Thyroid gland (tissue), 4 donors: ENCODE results near the gene TSFM. TPM values are rescaled to one million over a fixed set of nuclear protein-coding genes. Genes with fewer than 3 reads are reported as not detected.
A peak's percentile ranks its signal among the peaks of the same experiment; 100 is the strongest.
"Not testable (repeated sequence)": the region's sequence is repeated elsewhere in the genome, so short reads cannot be mapped to it uniquely, and the experiment has no call there.

Source experiments
- DNase-seq, 2 donors: peaks; one replicate each; pipeline ENCODE4 v3.0.0-alpha.2; 2019
- H3K27ac ChIP-seq, 3 donors: fragments of 200-600 bp; sonication (generic); 1 replicate in 2 of 3; 2 replicates in 1 of 3; pipeline ENCODE4 v1.5.1; 2016 to 2019; ENCODE audit warnings: mild to moderate bottlenecking in 1 of 3, moderate library complexity in 1 of 3
- H3K27me3 ChIP-seq: fragments of 200-600 bp; sonication (generic); one replicate; pipeline ENCODE4 v1.5.1; 2019
- H3K36me3 ChIP-seq, 2 donors: fragments of 200-600 bp; sonication (generic); one replicate each; pipeline ENCODE4 v1.5.1; 2016 to 2019
- H3K4me1 ChIP-seq, 2 donors: fragments of 200-600 bp; sonication (generic); one replicate each; pipeline ENCODE4 v1.5.1; 2017 to 2019
- H3K4me3 ChIP-seq, 3 donors: fragments of 200-600 bp; sonication (generic); replicated peaks in 1 of 3; 1 replicate in 2 of 3; 2 replicates in 1 of 3; pipeline ENCODE4 v1.5.1; 2016; ENCODE audit warnings: mild to moderate bottlenecking in 1 of 3
- H3K9me3 ChIP-seq: fragments of 200-600 bp; sonication (generic); one replicate; pipeline ENCODE4 v1.5.1; 2017
- CTCF ChIP-seq, 6 experiments: fragments of 200-600 bp in 3 of 6; fragments of 450-650 bp in 3 of 6; sonication (generic) in 3 of 6; IDR thresholded peaks; one replicate each; pipeline ENCODE4 v1.5.1; 2016 to 2019; ENCODE audit warnings: antibody characterized with exemption in 6 of 6, mild to moderate bottlenecking in 2 of 6, inconsistent platforms in 1 of 6, moderate library complexity in 1 of 6
- POLR2A ChIP-seq, 2 donors: fragments of 450-650 bp; IDR thresholded peaks; one replicate each; pipeline ENCODE4 v1.6.1; 2017; ENCODE audit warnings: antibody characterized with exemption in 2 of 2, mild to moderate bottlenecking in 2 of 2, moderate library complexity in 1 of 2
- WGBS, 2 donors: methylation state at CpG; one replicate each; pipeline ENCODE4 v1.1.5; 2017; 5-methylcytosine and 5-hydroxymethylcytosine counted together
- intact Hi-C: fragments of 100-400 bp; cut with DNase I; formaldehyde crosslinking; loops from one replicate; pipeline ENCODE4 v1.15.1; 2023
- total RNA-seq, 4 donors: library from RNA; depleted of rRNA; stranded (reverse); fragments of >200 nt; gene quantifications; one replicate each; pipeline ENCODE4 v1.2.3, GENCODE V29; 2016

TSFM gene
- total RNA-seq, 4 donors from 2014 or later, result 19.4 to 32.0 (median 25.5) TPM

GRCh38 chr12:57815177-57816000 lies 32.8 kb downstream of the TSFM start:
- Histone ChIP-seq H3K4me1 (peaks cover 10 to 14% of the 10 kb centered on the region in 2 donors), H3K4me3 (no peak overlapping the region), H3K27ac (no peak overlapping the region), H3K9me3 (no peaks in the 10 kb centered on the region), H3K27me3 (no peaks in the 10 kb centered on the region), H3K36me3 (peaks cover 9 to 22% of the 10 kb centered on the region in 2 donors)
- WGBS, 2 donors, result 75 to 89% methylated on average over 11 of the region's 13 CpGs
- intact Hi-C loops, result no loop called here
- no peak for TF ChIP-seq CTCF (IDR thresholded peaks at IDR 0.05)
- no peak for TF ChIP-seq POLR2A (IDR thresholded peaks at IDR 0.05)
- no peak for DNase-seq

GRCh38 chr12:57816001-57816854 lies 33.6 kb downstream of the TSFM start:
- TF ChIP-seq CTCF (IDR thresholded peaks at IDR 0.05), result no peak
- no peak for TF ChIP-seq POLR2A (IDR thresholded peaks at IDR 0.05)
- no peaks in the 10 kb centered on the region for H3K9me3 ChIP-seq
- no peak for DNase-seq
- peaks cover 10 to 14% of the 10 kb centered on the region in 2 donors for H3K4me1 ChIP-seq
- peak overlapping the region in 1 of 3 donors; percentile 23 for H3K27ac ChIP-seq
- H3K36me3 ChIP-seq, result peaks cover 6 to 26% of the 10 kb centered on the region in 2 donors
- no peaks in the 10 kb centered on the region for H3K27me3 ChIP-seq
- no peak overlapping the region for H3K4me3 ChIP-seq
- 46 to 69% methylated on average over 3 of the region's 3 CpGs for WGBS, 2 donors
- intact Hi-C loops, result no loop called here

GRCh38 chr12:57816855-57817151 lies 34.2 kb downstream of the TSFM start:
- Histone ChIP-seq H3K9me3 (no peaks in the 10 kb centered on the region), H3K27me3 (no peaks in the 10 kb centered on the region), H3K36me3 (peaks cover 12 to 26% of the 10 kb centered on the region in 2 donors), H3K4me3 (no peak overlapping the region), H3K27ac (peak overlapping the region in 1 of 3 donors; percentile 32), H3K4me1 (peaks cover 10 to 14% of the 10 kb centered on the region in 2 donors)
- TF ChIP-seq CTCF (IDR thresholded peaks at IDR 0.05) (no peak), POLR2A (IDR thresholded peaks at IDR 0.05) (no peak)
- no peak for DNase-seq
- 52 to 64% methylated on average over 5 of the region's 5 CpGs for WGBS, 2 donors
- intact Hi-C loops, result no loop called here

GRCh38 chr12:57817261-57817989 lies 34.8 kb downstream of the TSFM start:
- intact Hi-C loops, result no loop called here
- 66 to 81% methylated on average over 8 of the region's 8 CpGs for WGBS, 2 donors
- DNase-seq, result no peak
- peaks cover 18 to 28% of the 10 kb centered on the region in 2 donors for H3K36me3 ChIP-seq
- TF ChIP-seq POLR2A (IDR thresholded peaks at IDR 0.05) (no peak), CTCF (IDR thresholded peaks at IDR 0.05) (no peak)
- no peaks in the 10 kb centered on the region for H3K27me3 ChIP-seq
- H3K27ac ChIP-seq, result peak overlapping the region in 1 of 3 donors; percentile 32
- H3K4me3 ChIP-seq, result no peak overlapping the region
- H3K9me3 ChIP-seq, result no peaks in the 10 kb centered on the region
- peaks cover 10 to 14% of the 10 kb centered on the region in 2 donors for H3K4me1 ChIP-seq

GRCh38 chr12:57817990-57818331 lies 35.4 kb downstream of the TSFM start:
- DNase-seq, H3K9me3 ChIP-seq, H3K27me3 ChIP-seq, intact Hi-C loops, H3K4me3 ChIP-seq, H3K27ac ChIP-seq: not testable (repeated sequence)
- WGBS, 2 donors, result 75 to 79% methylated on average over 3 of the region's 3 CpGs
- peaks cover 24 to 32% of the 10 kb centered on the region in 2 donors for H3K36me3 ChIP-seq
- peaks cover 10 to 14% of the 10 kb centered on the region in 2 donors for H3K4me1 ChIP-seq

GRCh38 chr12:57820119-57820518 lies 37.5 kb downstream of the TSFM start:
- H3K27me3 ChIP-seq, intact Hi-C loops: not testable (repeated sequence)
- 75 to 81% methylated on average over 8 of the region's 8 CpGs for WGBS, 2 donors

GRCh38 chr12:57821015-57821414 lies 38.4 kb downstream of the TSFM start:
- H3K27ac ChIP-seq, H3K27me3 ChIP-seq, H3K4me3 ChIP-seq, H3K9me3 ChIP-seq, intact Hi-C loops, DNase-seq: not testable (repeated sequence)
- Histone ChIP-seq H3K4me1 (peaks cover 10 to 14% of the 10 kb centered on the region in 2 donors), H3K36me3 (peaks cover 52 to 61% of the 10 kb centered on the region in 2 donors)
- WGBS, 2 donors, result 89 to 100% methylated on average over 4 to 5 of the region's 5 CpGs

More at GRCh38 chr12:57820119-57820518, 37.5 kb downstream of the TSFM start:
- not testable (repeated sequence) for H3K9me3 ChIP-seq, DNase-seq, H3K27ac ChIP-seq, H3K4me3 ChIP-seq
- Histone ChIP-seq H3K4me1 (peaks cover 10 to 14% of the 10 kb centered on the region in 2 donors), H3K36me3 (peaks cover 43 to 52% of the 10 kb centered on the region in 2 donors)
